Spleen (tissue), 7 donors: ENCODE measurements around the gene LOXL1.

Experiments used
- POLR2AphosphoS5 ChIP-seq, 3 donors: sonication (generic); formaldehyde crosslinking; IDR thresholded peaks; one replicate each; pipeline ENCODE4 v1.5.1; 2017; ENCODE audit warnings: antibody characterized with exemption in 3 of 3
- TF ChIP-seq, protein P1 (sequence below), 11 experiments: fragments of 200-600 bp in 7 of 11; fragments of 450-650 bp in 4 of 11; sonication (generic) in 4 of 11; IDR thresholded peaks in 8 of 11; conservative IDR thresholded peaks in 3 of 11; 1 replicate in 7 of 11; 2 replicates in 4 of 11; pipeline versions ENCODE4 v1.4.0 to v1.8.0; 2016 to 2021; ENCODE audit warnings: antibody characterized with exemption in 11 of 11, inconsistent platforms in 4 of 11, mild to moderate bottlenecking in 1 of 11
- donor health status: DM: no; HTN: no; CAD: no; lungs with moderate emphysema.
- donor health status: DM: no; HTN: no; CAD: no.
- donor health status: DM: no; HTN: no; CAD: no.

DNA sequence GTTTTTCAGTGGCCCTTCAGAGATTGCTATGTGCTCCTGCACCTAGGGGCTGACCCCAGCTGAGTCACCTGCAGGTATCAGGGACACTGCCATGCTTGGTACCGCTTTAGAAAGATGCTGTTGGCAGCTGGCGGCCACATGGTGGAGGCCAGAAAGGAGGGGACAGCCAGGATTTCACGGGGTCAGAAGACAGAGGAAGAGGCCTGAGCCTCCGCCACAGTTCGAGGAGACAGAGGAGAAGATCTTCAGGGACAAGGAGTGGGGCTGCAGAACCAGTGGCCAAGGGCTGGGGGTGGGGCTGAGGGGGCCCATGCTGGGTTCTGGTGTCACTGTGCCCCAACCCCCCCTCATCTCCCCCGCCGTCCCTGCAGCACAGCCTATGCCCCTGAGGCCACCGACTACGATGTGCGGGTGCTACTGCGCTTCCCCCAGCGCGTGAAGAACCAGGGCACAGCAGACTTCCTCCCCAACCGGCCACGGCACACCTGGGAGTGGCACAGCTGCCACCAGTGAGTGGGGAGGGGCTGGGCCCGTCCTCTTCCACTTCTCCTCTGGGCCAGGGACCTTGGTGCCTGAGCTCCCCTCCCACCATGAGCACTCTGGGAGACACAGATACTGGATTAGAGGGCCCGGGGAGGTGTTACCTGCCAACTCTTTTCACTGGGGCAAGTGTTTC, 19.9 kb downstream of the LOXL1 start:
- no peak for TF ChIP-seq POLR2AphosphoS5 (IDR thresholded peaks at IDR 0.05)
- TF ChIP-seq, protein P1, sequence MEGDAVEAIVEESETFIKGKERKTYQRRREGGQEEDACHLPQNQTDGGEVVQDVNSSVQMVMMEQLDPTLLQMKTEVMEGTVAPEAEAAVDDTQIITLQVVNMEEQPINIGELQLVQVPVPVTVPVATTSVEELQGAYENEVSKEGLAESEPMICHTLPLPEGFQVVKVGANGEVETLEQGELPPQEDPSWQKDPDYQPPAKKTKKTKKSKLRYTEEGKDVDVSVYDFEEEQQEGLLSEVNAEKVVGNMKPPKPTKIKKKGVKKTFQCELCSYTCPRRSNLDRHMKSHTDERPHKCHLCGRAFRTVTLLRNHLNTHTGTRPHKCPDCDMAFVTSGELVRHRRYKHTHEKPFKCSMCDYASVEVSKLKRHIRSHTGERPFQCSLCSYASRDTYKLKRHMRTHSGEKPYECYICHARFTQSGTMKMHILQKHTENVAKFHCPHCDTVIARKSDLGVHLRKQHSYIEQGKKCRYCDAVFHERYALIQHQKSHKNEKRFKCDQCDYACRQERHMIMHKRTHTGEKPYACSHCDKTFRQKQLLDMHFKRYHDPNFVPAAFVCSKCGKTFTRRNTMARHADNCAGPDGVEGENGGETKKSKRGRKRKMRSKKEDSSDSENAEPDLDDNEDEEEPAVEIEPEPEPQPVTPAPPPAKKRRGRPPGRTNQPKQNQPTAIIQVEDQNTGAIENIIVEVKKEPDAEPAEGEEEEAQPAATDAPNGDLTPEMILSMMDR (IDR thresholded peaks at IDR 0.05 in 8 of 11, conservative IDR thresholded peaks at IDR 0.05 in 3 of 11): no peak
